NCI-H2196 (cell line): ENCODE data around the gene MARCHF9.
"Not testable (repeated sequence)": the region's sequence is repeated elsewhere in the genome, so short reads cannot be mapped to it uniquely, and the experiment has no call there.

ENCODE experiments used
- DNase-seq: peaks from one replicate; lab custom pipeline; 2025; ENCODE audit not compliant: unreplicated experiment; lab: John Stamatoyannopoulos, UW

The MARCHF9 gene, protein sequence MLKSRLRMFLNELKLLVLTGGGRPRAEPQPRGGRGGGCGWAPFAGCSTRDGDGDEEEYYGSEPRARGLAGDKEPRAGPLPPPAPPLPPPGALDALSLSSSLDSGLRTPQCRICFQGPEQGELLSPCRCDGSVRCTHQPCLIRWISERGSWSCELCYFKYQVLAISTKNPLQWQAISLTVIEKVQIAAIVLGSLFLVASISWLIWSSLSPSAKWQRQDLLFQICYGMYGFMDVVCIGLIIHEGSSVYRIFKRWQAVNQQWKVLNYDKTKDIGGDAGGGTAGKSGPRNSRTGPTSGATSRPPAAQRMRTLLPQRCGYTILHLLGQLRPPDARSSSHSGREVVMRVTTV

DNA sequence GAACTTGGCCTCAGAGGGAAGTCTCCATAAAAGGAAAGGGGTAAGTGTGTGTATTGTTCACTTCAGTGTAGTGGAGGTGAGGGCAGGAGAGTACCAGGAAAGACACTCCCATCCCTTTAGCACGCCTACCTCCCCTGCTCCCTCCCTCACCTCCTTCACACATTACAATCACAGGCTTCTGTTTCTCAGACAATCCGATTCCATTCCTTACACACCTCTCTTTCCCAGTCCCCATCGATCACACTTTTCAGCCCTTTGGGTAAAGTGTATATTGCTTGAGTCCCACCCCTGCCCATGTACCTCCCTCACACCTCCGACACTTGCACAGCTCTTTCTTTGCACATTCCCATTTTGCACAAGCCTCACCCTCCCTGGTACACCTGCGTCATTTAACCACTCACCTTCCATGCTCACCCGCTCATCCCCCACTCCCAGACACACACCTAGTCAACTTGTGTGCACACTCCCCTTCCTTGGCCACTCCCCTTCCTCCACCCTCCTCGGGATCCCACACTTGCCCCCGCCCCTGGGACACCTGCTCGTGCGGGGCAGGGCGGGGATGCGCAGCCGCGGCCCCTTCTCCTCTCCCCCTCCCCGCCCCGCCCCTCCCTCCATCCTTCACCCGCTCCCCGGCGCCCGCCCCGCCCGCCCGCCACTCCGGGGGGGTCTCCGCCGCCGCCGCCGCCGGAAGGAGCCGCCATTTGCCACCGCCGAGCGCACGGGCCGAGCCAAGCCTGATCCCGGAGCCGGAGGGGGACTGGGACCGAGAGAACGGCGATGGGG lies at the start of gene MARCHF9:
MARCHF9 (plus strand) TSS at position 693 of the 783 bp plus-strand sequence. CDS start 426 bp downstream, outside the sequence.
- DNase-seq = peak; percentile 86

DNA sequence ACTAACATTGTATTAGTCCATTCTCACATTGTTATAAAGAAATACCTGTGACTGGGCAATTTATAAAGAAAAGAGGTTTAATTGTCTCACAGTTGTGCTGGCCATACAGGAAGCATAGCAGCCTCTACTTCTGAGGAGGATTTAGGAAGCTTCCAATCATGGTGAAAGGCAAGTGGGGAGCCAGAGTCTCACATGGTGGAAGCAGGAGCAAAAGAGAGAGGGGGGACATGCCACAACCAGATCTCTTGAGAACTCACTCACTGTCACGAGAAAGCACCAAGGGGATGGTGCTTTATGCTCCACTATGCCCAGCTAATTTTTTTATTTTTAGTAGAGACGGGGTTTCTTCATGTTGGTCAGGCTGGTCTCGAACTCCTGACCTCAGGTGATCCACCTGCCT lies 47.7 kb upstream of the MARCHF9 start:
- DNase-seq = no peak

DNA sequence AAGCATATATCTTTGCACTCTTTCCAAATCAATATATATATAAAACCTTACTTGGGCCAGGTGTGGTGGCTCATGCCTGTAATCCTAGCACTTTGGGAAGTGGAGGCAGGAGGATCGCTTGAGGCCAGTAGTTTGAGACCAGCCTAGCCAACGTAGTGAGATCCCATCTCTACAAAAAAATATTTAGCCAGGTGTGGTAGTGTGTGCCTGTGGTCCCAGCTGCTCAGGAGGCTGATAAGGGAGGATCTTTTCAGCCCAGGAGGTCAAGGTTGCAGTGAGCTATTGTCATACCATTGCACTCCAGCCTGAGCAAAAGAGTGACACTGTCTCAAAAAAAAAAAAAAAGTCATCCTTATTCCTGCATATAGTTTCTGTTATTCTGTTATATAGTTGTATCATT lies 46.6 kb upstream of the MARCHF9 start:
- no peak for DNase-seq

DNA sequence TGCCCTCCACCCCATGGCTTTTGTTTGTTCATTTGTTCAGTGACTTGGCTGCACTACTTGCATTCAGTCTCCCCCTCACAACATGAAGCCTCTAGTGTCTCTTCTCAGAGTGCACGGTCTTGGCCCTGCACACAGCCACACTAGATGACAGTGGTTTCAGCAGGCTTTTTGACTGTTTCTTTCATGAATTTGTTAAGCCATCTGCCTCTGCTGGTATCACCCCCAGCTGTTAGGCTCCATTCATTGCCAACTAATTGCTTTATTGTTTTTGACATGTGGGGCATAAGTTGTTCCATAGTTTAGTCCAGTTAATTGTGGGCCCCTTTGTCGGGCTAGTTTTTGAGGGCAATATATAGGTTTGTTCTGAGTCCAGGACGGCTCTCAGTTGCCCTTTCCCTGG lies 42.2 kb upstream of the MARCHF9 start:
- no peak for DNase-seq

DNA sequence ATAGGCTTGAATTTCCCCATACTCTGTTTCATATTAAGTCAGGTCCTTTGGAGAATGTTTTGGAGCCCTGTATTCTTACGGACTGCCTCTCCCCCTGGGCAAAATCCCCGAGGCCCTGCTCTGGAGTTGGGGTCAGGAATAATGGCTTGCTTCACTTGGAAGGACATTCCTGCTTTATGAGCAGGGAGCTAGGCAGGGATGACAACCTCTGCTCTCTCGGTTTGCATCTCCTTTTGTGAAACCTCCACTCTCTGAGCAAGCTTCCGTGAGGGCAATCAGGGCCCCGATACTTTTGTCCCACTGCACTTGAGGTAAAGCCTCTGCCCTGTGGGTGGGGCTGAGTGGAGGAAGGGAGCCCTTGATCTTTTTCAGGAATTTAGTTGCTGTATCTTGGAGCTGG lies 41.7 kb upstream of the MARCHF9 start:
- no peak for DNase-seq

DNA sequence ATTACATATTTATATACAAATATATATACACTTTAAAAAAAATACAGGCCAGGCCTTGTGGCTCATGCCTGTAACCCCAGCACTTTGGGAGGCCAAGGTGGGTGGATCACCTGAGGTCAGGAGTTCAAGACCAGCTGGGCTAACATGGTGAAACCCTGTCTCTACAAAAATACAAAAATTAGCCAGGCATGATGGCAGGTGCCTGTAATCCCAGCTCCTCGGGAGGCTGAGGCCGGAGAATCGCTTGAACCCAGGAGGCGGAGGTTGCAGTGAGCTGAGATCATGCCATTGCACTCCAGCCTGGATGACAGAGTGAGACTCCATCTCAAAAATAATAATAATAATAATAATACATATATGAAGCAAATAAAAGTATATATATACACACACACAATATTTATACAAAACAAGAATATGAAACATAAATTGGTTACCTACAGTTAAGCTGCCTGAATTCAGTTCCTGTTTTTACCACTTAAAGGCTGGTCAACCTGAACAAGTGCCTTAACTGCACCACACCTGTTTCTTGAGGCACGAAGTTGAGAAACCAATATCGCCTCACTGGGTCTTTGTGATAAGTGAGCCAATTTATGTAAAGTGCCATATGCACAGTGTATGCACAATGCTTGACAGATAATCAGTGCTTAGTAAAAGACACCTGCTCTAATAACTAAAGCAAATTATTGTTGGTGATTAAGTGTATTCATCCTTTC lies 39.7 kb upstream of the MARCHF9 start:
- not testable (repeated sequence) for DNase-seq

DNA sequence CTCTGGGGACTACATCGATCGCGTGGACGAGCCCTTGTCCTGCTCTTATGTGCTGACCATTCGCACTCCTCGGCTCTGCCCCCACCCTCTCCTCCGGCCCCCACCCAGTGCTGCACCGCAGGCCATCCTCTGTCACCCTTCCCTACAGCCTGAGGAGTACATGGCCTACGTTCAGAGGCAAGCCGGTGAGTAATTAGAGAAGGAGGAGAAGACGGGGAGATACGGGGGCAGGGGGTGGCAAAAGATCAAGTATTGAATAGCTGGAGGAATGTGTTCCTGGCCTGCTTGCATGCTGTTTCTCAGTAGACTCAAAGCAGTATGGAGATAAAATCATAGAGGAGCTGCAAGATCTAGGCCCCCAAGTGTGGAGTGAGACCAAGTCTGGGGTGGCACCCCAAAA lies 39.1 kb upstream of the MARCHF9 start:
- DNase-seq = no peak

DNA sequence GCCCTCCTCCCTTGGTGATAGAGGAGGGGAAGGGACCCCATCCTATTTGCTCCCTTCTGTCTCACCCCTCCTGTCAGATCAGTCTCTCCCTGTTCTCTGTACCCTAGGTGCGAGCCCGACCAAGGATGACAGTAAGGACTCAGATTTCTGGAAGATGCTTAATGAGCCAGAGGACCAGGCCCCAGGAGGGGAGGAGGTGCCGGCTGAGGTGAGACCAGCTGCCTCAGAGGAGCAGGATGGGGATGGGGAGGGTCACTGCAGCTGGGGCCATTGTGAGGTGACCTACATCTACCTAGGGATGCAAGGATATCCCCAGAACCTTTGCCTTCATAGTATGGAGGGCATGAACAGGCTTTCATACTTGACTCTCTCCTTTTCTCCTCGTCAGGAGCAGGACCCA lies 38.6 kb upstream of the MARCHF9 start:
- no peak for DNase-seq

DNA sequence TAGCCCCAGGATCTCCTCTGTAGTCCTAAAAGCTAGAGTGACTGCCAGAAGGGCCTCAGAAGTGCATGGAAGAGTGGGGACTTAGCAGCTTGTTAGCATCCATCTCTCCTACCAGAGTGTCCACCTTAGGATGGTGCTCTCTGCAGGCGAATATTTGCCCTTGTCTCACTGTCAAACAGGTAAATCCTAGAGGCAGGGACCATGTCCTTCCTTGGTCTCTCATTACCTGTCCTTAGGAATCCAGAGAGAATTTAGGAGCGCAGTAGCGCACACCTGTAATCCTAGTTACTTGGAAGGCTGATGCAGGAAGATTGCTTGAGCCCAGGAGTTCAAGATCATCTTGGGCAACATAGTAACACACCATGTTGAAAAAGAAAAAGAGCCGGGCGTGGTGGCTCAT lies 37.8 kb upstream of the MARCHF9 start:
- DNase-seq = no peak

DNA sequence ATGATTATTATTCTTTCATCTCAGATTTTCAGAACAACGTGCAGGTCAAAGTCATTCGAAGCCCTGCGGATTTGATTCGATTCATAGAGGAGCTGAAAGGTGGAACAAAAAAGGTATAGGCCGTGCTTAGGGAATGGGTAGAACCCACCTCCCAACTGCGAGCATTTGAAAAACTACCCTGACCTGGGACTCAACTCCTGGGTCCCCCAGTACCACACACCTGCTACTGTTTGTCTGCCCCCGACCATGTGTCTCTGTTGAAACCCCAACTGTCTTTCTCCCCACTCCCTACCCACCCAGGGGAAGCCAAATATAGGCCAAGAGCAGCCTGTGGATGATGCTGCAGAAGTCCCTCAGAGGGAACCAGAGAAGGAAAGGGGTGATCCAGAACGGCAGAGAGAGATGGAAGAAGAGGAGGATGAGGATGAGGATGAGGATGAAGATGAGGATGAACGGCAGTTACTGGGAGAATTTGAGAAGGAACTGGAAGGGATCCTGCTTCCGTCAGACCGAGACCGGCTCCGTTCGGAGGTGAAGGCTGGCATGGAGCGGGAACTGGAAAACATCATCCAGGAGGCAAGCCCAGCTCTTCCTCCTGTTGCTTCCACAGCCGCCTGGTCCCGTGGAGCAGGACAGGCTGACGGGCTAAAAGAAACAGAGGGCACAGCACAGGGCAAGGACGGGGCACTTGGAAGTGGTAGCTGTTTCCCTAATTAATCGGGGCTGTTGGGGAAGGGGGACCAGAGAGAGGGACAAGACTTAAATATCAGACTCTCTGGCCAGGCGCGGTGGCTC lies 36.9 kb upstream of the MARCHF9 start:
- DNase-seq = no peak

DNA sequence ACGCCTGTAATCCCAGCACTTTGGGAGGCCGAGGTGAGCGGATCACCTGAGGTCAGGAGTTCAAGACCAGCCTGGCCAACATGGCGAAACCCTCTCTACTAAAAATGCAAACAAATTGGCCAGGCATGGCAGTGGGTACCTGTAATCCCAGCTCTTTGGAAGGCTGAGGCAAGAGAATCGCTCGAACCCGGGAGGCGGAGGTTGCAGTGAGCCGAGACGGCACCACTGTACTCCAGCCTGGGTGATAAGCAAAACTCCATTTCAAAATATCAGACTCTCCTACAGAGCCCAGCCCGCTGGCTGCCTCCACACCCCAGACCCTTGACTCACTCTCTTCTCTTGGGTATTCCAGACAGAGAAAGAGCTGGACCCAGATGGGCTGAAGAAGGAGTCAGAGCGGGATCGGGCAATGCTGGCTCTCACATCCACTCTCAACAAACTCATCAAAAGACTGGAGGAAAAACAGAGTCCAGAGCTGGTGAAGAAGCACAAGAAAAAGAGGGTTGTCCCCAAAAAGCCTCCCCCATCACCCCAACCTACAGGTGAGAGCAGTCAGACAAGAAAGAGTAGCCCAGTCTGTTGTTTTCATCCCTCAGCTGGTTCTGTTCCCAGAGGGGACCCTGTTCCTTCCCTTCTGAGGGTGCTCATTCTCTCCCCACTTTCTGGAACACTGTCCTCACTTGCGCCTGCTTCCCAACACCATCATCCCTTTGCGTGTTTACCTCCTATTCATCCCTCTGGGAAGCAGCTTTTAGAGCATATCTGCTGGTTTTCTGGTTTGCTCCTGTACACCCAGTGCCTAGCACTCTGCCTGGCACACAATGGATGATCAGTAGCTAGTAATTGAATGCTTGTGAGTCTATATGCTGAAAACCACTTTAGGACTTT lies 36.0 kb upstream of the MARCHF9 start:
- no peak for DNase-seq

DNA sequence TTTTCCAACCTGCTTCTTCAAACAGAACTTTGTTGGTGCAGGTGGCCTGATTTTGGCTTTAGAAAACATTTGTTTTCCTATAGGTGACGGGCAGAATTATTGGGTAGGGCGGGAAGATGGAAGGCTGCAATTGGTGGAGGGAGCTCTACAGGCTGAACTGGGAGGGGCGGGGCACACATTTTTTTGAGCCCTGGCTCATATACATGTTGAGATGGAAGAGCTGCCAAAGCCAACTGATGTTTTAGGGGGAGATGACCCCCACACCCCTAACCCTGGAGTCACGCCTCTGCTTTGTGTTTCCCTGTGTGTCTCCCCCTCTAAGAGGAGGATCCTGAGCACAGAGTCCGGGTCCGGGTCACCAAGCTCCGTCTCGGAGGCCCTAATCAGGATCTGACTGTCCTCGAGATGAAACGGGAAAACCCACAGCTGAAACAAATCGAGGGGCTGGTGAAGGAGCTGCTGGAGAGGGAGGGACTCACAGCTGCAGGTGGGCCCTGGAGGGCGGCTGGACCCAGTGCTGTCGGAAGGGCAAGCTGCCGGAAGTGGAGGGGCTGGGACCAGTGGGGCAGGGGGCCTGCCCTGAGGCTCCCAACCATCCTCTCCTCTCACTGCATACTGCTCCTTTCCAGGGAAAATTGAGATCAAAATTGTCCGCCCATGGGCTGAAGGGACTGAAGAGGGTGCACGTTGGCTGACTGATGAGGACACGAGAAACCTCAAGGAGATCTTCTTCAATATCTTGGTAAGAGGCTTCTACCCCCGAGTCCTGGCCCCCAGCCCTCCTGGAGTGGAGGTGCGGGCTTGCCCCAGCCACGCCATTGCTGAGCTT lies 34.9 kb upstream of the MARCHF9 start:
- DNase-seq = no peak

DNA sequence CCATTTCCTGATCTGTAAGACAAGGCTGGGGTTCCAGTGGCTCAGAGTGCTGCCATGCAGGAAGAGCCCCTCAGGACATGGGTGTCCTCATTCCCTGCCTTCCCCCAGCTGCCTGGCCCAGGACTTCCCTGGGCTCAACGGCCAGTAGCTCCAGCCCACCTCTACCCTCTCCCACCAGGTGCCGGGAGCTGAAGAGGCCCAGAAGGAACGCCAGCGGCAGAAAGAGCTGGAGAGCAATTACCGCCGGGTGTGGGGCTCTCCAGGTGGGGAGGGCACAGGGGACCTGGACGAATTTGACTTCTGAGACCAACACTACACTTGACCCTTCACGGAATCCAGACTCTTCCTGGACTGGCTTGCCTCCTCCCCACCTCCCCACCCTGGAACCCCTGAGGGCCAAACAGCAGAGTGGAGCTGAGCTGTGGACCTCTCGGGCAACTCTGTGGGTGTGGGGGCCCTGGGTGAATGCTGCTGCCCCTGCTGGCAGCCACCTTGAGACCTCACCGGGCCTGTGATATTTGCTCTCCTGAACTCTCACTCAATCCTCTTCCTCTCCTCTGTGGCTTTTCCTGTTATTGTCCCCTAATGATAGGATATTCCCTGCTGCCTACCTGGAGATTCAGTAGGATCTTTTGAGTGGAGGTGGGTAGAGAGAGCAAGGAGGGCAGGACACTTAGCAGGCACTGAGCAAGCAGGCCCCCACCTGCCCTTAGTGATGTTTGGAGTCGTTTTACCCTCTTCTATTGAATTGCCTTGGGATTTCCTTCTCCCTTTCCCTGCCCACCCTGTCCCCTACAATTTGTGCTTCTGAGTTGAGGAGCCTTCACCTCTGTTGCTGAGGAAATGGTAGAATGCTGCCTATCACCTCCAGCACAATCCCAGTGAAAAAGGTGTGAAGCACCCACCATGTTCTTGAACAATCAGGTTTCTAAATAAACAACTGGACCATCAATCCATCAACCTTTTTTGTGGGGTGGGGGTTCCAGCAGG lies 34.0 kb upstream of the MARCHF9 start:
- DNase-seq = no peak

DNA sequence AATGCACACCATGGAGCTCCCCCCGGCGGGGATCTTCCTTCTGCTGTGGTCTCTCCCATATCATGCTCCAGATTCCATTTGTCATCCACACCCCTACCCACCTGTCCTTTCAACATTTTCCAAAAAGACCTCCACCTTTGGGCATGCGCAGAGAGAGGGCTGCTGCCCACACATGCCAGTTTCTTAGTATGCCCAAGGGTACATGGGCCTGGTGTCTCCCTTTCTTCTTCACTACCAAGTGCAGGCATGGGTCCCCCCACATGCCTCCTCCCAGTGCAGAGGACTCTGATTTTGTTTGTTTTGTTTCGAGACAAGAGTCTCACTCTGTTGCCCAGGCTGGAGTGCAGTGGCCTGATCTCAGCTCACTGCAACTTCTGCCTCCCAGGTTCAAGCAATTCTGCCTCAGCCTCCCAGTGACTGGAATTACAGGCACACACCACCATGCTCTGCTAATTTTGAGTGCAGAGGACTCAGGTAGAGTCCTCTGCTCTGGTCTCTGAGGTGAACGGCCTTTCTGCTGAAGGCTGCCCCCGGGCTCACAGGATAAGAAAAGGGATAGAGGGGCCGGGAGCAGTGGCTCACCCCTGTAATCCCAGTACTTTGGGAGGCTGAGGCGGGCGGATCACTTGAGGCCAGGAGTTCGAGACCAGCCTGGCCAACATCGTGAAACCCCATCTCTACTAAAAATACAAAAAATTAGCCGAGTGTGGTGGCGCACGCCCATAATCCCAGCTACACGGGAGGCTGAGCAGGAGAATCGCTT lies 32.9 kb upstream of the MARCHF9 start:
- not testable (repeated sequence) for DNase-seq

DNA sequence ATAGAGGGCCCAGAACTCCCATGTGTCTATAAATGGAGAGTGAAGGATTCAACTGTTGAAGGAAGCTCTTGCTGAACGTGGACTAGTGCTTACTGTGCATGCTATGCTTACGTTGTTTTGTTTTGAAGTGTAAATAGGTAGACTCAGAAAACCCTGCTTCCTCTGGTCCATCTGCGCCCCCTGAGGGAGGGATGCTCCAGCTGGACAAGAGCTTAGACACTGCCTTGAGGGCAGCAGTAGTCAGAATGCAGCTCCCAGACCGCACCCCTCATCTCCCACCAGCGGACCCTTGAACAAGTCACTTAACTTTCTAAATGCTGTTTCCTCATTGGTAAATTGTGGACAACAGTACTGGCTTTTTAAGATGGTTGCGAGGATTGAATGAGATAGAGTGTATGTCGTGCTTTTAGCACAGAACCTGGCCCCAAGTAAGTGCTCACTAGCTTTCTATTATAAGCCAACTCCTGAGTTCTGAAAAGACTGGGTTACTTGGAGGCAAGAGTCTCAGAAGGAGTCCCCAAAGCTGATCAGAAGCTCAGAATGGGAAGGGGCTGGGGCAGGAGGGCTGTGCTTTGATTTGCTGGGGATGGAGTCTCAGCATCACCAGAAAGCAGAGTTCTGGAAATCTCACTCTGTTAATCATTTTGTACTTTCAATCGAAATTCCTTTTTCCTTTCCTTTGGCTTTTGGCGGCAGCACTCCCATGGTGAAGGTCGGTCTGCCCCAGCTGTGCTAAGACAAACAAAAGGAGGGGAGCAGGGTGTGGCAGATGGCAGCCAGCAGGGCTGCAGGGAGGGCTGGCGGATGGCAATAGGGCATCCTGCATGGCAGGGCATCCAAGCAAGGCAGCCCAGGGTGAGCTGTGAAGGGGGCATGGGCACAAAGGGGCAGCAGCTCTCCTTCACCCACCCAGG lies 31.9 kb upstream of the MARCHF9 start:
- no peak for DNase-seq

DNA sequence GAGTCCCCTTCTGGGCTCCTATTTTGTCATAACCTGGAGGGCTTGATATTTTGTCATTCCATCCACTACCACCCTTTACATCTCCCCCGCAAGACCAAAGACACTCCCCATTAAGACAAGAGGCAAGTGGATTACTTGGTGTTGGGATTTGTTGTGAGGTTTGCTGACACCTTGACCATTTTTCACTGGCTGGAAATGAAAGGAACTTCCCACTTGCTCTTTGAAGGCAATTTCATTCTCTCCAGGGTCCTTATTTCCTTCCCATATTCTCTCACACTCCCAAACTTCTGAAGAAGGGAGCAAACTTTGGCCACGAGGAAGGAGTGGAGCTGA lies 31.3 kb upstream of the MARCHF9 start:
- no peak for DNase-seq
